ENCODE data around the gene FITM2.

FITM2 gene

DNA sequence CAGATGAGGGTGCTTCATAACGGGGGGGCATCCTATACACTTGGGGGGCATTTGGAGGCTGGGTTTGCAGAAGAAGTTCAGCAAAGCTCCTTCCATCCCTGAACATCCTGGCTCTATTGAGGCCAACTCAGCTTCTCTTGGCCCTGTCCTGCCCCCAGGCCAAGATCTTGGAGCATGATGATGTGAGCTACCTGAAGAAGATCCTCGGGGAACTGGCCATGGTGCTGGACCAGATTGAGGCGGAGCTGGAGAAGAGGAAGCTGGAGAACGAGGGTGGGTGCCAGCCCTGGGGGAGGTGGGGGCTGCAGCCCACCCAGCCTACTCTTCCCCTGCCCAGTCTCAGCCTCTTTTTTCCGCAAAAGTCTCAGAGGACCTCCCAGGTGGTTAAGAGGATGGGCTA lies 46.7 kb downstream of the FITM2 start:
- TF ChIP-seq POLR2AphosphoS5 (IDR thresholded peaks at IDR 0.05; ENCODE audit: low read depth, low read length): no peak
- TF ChIP-seq, protein P1, sequence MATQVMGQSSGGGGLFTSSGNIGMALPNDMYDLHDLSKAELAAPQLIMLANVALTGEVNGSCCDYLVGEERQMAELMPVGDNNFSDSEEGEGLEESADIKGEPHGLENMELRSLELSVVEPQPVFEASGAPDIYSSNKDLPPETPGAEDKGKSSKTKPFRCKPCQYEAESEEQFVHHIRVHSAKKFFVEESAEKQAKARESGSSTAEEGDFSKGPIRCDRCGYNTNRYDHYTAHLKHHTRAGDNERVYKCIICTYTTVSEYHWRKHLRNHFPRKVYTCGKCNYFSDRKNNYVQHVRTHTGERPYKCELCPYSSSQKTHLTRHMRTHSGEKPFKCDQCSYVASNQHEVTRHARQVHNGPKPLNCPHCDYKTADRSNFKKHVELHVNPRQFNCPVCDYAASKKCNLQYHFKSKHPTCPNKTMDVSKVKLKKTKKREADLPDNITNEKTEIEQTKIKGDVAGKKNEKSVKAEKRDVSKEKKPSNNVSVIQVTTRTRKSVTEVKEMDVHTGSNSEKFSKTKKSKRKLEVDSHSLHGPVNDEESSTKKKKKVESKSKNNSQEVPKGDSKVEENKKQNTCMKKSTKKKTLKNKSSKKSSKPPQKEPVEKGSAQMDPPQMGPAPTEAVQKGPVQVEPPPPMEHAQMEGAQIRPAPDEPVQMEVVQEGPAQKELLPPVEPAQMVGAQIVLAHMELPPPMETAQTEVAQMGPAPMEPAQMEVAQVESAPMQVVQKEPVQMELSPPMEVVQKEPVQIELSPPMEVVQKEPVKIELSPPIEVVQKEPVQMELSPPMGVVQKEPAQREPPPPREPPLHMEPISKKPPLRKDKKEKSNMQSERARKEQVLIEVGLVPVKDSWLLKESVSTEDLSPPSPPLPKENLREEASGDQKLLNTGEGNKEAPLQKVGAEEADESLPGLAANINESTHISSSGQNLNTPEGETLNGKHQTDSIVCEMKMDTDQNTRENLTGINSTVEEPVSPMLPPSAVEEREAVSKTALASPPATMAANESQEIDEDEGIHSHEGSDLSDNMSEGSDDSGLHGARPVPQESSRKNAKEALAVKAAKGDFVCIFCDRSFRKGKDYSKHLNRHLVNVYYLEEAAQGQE (IDR thresholded peaks at IDR 0.05; ENCODE audit: insufficient read depth in 1 of 2, low read depth in 2 of 2, low read length in 2 of 2): peak; percentile 77 to 93

DNA sequence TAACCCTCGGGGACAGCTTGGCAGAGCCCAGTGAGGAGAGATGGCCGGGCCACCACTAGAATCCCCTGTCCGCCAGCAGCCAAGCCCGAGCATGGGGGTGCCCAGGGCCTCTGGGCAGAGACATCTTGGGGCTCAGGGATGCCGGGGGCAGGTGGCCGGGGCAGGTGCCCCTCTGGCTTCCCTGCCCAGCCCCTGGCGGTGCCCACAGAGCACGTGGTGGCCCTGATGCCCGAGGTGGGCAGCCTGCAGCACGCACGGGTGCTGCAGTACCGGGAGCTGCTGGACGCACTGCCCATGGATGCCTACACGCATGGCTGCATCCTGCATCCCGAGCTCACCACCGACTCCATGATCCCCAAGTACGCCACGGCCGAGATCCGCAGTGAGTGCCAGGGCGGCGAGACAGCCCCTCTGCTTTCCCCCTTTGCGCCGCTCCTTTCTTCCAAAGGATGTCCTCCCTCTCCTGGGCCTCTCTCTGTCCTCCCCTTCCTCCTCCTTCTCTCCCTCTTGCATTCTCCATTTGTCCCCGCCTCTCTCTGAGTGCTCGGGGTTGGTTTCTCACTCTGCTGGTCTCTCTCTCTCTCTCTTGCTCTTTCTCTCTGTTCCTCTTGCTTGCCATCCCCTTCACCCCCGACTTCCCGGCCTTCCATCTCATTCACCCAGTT lies 52.6 kb downstream of the FITM2 start:
- TF ChIP-seq TAF1 (IDR thresholded peaks at IDR 0.05; ENCODE audit: borderline replicate concordance, insufficient read depth, low read length) (no peak), SIN3A (IDR thresholded peaks at IDR 0.05; ENCODE audit: borderline replicate concordance, insufficient read depth, low read length) (no peak), POLR2AphosphoS5 (IDR thresholded peaks at IDR 0.05; ENCODE audit: low read depth, low read length) (no peak), FOXP2 (optimal IDR thresholded peaks at IDR 0.05; ENCODE audit: borderline replicate concordance, extremely low read depth, extremely low read length, insufficient read depth) (no peak)
- TF ChIP-seq, protein P1 (IDR thresholded peaks at IDR 0.05; ENCODE audit: insufficient read depth in 1 of 2, low read depth in 2 of 2, low read length in 2 of 2): no peak

DNA sequence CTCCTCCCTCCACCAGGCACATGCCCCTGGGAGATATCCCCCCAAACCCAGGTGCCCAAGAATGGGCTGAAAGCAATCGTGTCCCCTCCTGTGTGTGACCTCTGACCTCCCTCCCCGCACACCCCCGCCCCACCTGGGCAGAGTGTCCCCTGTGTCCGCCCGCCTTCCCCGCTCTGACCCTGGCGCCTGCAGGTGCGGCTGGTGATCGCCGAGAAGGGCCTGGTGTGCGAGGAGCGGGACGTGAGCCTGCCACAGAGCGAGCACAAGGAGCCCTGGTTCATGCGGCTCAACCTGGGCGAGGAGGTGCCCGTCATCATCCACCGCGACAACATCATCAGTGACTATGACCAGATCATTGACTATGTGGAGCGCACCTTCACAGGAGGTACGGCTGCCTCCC lies 54.0 kb downstream of the FITM2 start:
- no peak for TF ChIP-seq TAF1 (IDR thresholded peaks at IDR 0.05; ENCODE audit: borderline replicate concordance, insufficient read depth, low read length)
- TF ChIP-seq, protein P1 (IDR thresholded peaks at IDR 0.05; ENCODE audit: insufficient read depth in 1 of 2, low read depth in 2 of 2, low read length in 2 of 2): no peak

DNA sequence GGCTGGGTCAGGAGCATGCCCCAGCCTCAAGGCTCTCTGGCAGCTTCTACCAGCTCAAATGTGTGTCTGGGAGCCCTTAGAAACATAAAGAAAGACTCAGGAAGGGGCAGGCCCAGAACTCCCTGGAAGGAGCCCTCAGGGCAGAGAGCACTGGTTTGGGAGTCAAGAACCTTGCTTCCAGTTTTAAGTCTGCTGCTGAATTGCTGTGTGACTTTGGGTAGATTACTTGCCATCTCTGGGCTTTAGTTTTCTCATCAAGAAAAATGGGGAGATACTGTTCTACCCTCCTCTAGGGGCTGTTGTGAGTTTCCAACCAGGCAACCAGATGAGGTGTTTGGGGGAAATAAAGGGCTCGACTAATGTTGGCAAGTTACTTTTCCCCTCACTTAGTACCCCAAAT lies 55.1 kb downstream of the FITM2 start:
- TF ChIP-seq, protein P1 (IDR thresholded peaks at IDR 0.05; ENCODE audit: insufficient read depth in 1 of 2, low read depth in 2 of 2, low read length in 2 of 2): no peak
- TF ChIP-seq POLR2AphosphoS5 (IDR thresholded peaks at IDR 0.05; ENCODE audit: low read depth, low read length) (no peak), TAF1 (IDR thresholded peaks at IDR 0.05; ENCODE audit: borderline replicate concordance, insufficient read depth, low read length) (no peak), SIN3A (IDR thresholded peaks at IDR 0.05; ENCODE audit: borderline replicate concordance, insufficient read depth, low read length) (no peak), FOXP2 (optimal IDR thresholded peaks at IDR 0.05; ENCODE audit: borderline replicate concordance, extremely low read depth, extremely low read length, insufficient read depth) (no peak)

DNA sequence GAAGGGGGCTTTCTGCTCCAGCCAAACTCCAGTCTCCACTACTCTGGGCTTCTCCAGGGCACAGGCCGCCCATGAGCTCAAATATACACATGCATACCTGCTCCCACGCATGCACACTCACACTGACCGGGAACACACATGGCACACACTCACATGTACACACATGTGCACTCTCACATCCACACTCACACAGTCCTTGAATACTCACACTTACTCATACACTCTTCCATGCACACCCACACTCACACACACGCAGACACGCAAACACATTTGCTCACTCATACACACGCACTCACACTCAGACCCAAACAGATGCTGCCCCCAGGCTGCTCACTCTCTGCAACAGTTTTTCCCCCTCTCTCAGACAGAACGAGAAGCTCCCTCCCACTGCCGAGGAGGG lies 56.9 kb downstream of the FITM2 start:
- TF ChIP-seq FOXP2 (optimal IDR thresholded peaks at IDR 0.05; ENCODE audit: borderline replicate concordance, extremely low read depth, extremely low read length, insufficient read depth) (no peak), SIN3A (IDR thresholded peaks at IDR 0.05; ENCODE audit: borderline replicate concordance, insufficient read depth, low read length) (no peak), TAF1 (IDR thresholded peaks at IDR 0.05; ENCODE audit: borderline replicate concordance, insufficient read depth, low read length) (no peak), POLR2AphosphoS5 (IDR thresholded peaks at IDR 0.05; ENCODE audit: low read depth, low read length) (no peak)
- TF ChIP-seq, protein P1 (IDR thresholded peaks at IDR 0.05; ENCODE audit: insufficient read depth in 1 of 2, low read depth in 2 of 2, low read length in 2 of 2): no peak

Measured in PFSK-1 (cell line).